Superior temporal gyrus (tissue), 1 donor: ENCODE data around the gene FAM241B.

Experiments
- DNase-seq: peaks from one replicate; pipeline ENCODE4 v3.0.0-alpha.2; 2016; ENCODE audit errors: extremely low spot score

FAM241B gene, protein sequence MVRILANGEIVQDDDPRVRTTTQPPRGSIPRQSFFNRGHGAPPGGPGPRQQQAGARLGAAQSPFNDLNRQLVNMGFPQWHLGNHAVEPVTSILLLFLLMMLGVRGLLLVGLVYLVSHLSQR

DNA sequence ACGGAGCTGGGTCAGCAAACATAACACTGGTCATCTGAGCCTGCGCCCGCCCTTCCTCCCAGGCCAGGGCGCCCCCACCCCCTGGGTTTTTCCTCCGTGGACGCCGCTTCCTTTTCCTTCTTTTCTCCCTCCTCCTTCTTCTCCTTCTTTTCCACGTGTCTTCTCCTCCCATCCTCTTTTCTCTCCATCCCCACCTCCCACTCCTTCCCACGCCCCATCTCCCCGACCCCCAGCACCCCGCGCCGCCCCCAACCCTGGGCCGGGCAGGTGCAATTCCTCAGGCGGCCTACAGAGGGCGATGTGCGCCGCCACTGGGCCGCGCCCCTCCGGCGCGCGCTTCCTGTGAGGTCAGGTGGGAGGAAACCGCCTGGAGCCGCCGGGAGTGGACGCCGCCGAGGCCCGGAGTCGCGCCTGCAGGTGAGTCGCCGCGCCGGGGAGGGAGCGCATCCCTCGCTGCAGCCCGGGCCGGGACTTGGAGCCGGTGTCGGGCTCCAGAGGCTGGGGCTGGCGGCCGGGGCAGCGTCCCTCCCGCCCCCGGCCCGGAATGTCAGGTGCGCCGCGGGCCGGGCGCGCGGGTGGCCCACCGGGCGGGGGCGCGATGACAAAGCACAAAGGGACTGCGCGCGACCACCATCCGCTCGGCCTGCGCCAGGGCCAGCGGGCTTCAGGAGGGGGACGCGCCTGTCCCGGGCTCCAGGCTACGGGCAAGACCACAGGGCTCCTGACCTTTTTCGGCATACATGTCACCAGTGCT, at the start of gene FAM241B:
Gene FAM241B, plus strand, starts transcription at position 351 of the 754 bp plus-strand sequence. CDS start 1,497 bp downstream, outside the sequence.
- no peak for DNase-seq

DNA sequence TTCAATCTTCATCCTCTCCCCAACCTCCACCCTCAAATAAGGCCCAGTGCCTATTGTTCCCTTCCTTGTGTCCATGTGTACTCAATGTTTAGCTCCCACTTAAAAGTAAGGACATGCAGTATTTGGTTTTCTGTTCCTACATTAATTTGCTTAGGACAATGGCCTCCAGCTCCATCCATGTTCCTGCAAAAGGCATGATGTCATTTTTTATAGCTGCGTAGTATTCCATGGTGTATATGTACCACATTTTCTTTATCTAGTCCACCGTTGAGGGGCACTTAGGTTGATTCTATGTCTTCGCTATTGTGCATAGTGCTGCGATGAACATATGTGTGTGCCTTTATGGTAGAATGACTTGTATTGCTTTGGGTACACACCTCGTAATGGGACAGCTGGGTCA, 49.6 kb upstream of the FAM241B start:
- DNase-seq, result no peak

DNA sequence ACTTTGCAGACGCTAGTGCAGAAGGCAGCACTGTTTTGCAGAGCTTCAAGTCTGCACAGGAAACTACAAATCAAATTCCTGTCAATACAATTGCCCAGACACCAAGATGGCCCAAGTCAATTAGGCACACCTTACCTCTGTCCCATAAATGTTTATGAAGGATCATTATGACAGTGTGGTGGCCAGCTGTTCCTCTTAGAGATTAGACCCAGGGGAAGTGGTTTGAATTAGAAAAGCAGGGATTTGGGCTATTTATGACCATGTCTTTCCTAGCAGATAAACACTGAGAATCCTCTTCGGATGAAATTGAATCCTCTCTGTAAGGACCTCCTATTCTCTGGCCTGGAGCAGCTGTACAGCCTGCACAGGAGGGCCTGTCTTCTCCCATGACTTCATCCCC, 46.9 kb upstream of the FAM241B start:
- DNase-seq, result no peak

DNA sequence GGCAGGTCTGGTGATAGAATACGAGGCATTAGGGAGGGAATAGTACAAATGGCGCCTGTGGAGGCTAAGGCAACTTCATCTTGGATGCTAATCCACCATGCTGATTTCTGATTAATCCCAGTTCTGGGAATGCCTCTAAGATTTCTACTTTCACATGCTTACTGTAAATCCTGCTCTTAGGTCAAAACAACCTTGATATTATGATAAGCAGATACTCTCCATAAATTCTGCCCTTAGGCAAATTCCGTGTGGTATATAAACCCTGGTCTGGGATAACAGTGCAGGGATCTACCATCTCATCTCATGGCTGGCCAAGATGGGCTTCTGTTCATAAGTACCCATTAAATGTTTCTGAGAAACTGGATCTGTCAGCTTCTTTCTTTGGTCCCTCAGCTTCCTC, 45.4 kb upstream of the FAM241B start:
- no peak for DNase-seq

DNA sequence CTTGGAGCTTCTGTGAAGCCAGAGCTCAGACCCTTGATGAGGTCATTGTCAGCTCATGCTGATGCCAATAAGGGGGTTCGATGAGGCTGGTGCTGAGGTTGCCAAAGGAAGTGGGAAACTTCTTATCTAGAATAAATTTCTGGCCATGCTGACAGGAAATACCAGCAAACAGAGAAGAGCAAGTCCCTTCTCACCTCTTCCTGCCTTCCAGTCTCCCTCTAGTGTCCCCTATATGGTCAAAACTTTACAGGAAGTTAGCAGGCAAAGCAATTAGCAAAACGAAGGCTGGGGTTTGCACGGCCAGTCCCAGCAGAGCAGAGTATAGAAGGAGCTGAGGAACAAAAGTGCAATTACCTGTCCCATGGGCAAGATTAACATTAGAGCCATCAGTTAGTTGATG, 41.7 kb upstream of the FAM241B start:
- no peak for DNase-seq

DNA sequence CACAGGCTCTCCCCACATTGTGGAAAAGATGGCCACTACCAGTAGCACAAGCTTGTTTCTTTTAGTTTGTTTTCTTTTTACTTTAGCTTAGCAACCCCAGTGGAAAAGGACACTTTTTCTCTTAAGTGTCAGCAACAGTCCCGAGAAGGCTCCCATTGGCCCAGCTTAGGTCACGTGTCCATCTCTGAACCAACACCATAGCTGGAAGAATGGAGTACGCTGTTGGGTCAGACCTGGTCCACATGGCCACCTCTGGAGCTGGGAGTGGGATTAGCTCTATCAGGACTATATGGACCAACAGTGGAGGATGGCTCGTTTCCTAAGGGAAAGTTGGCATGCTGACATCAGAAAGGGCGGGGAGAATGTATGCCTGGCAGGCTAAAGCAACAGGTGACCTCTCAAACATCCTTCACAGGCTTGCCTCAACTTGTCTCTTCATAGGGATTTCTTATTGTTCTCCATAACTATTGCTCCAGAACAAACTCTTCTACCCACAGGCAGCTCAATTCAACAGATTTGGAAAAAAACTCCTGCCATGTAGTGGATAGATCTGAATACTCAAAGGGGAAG, 29.2 kb upstream of the FAM241B start:
- DNase-seq, result no peak

DNA sequence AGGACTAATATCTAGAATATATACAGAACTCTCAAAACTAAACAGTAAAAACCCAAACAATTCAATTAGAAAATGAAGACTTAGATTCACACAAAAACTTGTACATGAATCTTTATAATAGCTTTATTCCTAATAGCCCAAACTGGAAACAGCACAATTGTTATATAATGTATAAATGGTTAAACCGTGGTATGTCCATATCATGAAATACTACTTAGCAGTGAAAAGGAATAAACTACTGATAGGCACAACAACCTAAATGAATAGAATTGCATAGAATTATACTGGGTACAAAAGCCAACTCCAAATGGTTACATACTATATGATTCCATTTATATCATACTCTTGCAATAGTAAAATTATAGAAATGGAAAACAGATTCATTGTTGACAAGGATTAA, 21.0 kb upstream of the FAM241B start:
- no peak for DNase-seq

DNA sequence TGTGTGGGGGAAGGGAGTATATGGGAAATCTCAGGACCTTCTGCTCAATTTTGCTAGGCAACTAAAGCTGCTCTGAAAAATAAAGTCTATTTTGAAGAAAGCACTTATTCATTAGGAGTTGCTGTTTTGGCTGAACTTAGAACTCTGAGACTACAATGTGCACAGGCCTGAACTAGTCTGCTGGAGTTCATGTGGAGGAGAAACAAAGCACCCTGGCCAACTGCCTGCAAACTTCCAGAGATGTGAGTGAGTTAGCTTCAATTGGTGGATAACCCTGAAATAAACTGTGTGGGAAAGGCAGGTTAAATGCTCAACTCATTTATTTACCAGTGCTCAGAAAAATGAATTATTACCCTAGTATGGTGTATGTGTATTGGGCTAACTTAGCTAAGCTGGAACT, 17.3 kb upstream of the FAM241B start:
- DNase-seq, result no peak

DNA sequence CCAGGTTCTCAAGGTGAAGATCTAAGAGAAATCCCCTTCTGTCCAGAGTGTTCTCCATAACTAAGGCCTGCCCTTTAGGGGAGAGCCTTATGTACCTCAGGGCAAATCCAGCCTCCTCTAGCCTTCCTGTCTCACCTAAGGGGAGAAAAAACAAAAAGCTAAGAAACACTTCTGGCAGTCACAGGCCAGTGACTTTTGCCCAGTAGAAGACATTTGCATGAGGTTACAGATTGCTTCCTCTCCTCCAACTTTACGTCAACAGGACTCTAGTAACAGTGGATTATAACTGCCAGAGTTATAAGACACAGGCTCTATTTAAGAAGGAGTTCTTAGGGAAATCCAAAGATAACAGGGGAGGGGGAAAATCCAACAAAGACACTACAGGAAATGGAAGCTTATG, 15.9 kb upstream of the FAM241B start:
- DNase-seq, result no peak

DNA sequence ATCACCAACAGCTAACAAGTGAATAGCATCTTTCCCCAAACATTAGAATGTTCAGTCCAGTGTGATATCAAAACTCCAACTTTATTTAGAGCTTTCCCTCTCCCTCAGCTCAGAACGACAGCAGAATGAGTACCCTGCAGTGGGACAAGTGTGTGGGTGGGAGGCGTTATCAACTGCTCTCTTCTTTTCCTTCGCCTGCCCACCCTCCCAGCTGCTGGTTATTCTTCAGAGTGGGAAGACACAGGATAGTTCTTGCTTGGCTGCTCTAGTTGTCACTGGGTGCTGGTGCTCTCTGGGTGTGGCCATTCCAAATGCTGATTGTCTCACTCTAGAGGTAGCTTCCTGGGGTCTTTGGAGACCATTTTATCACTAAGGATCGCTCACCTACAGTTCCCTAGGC, 13.7 kb upstream of the FAM241B start:
- DNase-seq, result peak; percentile 29

DNA sequence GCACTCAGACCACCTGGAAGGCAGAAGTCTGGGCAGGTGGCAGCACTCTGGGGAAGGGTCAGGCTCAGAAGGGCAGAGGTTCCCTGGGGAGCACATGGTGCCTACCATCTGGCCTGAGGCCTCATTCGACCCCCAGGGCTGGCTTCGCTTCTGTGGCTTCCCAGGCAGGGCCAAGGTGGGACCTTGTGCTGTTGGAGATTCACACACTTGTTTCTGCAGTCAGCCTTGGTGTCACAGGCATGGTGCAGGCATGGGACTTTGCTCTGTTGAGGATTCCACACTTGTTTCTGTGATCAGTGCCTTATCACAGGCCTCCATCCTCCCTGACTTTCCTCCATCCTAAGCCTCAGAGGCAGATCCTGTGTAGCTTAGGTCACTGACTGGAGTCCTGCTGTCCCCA, 11.3 kb upstream of the FAM241B start:
- DNase-seq, result no peak

DNA sequence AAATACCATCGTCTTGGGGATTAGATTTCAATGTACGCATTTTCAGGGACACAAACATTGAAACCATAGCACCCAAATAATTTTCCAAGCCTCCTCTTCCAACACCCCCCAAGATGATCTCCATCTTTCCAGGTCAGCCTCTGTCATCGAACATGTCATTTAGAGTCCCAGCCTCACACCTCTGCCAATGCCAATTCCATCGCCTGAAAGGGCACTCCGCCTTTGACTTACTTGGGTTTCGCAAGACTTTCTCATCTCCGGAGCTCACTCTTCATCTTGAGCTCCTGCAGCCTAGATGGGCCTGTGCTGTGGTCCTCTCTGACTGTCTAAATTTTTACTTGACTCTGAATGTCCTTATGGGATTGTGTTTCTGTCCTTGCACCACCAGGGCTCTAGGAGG, 10.4 kb upstream of the FAM241B start:
- no peak for DNase-seq

DNA sequence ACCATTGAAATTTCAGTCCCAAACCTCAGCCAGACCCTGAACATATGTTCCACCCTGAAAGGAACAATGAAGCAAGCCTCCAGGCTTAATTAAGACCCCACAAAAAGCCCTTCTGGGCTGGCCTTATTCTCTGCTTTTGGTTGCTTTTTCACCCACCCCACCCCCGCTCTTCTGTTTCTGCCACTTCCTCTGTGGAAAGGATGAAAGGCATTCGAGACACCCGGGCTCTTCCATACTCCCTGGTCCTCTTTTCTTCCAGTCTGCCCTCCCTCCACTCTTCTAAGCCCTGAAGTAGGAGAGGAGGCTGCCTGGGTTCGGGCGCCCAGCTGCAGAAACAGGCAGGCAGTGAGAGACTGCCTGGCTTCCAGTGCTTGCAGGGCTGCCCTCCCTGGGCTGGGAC, 9.4 kb upstream of the FAM241B start:
- DNase-seq, result no peak

DNA sequence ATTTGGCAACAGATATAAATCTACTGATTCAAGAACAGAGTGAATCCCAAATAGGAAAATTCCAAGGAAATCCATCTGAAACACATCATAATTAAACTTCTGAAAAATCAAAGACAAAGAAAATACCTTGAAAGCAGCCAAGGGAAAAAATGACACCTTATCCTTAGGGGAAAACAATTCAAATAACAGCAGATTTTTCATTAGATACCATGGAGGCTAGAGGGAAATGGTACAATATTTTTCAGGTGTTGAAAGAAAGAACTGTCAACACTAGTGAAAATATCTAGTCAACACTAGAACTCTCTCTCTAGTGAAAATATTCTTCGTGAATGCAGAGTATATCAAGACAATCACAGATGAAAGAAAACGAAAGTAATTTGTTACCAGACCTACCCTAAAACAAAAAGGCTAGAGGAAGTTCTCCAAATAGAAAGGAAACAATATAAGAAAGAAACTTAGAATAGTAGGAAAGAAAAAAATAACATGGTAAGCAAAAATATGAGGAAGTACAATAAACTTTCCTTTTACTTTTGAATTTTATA, 5.7 kb upstream of the FAM241B start:
- DNase-seq, result no peak

DNA sequence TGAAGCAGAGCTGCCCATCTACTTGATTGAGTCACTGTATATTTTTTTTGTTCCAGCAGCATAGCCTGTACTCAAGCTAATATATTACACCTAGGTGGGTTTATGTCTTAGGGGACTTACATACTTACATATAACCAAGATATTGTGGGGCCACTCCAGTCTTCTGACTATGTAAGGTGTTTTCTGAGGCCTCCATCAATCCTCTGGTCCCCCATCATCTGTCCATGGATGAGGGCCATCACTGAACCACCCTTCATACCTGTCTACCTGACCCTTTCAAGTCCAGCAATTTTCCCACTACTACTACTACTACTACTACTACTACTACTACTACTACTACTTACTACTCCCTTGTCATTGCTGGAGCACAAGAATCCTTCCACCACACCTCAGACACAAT, 3.2 kb upstream of the FAM241B start:
- DNase-seq, result no peak

DNA sequence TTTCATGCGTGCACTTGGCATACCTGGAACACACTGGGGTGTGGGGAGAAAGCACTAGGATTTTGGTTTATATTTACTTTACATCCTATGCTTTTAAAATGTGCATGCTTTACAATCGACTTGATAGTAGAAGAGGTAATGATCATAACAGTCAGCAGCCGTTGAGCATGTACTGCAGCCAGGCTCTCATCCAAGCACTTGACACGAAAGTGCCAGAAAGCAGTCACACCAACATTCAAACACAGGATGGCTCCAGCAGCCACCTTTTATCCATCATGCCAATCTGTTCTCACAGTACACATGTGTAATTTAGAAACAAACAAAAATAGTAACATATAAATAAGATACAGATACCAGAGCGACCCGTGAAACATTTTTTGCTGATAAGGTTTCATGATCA, 1.2 kb upstream of the FAM241B start:
- DNase-seq, result no peak

DNA sequence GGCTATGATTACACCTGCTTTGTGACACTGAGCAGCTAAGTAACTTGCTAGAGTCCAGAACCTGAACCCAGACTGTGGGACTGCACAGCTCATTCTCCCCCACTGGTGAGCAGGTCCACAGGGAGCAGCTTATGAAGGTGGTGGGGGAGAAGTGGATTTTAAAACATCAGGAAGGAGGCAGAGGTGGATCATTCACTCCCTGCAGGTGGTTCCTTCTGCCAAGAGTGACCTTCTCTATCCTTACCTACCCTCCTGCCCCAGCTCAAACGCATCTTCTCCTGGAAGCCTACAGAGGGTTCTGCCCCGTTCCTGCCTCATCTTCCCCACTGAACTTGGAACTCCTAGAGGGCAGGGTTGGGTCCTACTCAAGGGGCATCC, 539 bp upstream of the FAM241B start:
- no peak for DNase-seq

DNA sequence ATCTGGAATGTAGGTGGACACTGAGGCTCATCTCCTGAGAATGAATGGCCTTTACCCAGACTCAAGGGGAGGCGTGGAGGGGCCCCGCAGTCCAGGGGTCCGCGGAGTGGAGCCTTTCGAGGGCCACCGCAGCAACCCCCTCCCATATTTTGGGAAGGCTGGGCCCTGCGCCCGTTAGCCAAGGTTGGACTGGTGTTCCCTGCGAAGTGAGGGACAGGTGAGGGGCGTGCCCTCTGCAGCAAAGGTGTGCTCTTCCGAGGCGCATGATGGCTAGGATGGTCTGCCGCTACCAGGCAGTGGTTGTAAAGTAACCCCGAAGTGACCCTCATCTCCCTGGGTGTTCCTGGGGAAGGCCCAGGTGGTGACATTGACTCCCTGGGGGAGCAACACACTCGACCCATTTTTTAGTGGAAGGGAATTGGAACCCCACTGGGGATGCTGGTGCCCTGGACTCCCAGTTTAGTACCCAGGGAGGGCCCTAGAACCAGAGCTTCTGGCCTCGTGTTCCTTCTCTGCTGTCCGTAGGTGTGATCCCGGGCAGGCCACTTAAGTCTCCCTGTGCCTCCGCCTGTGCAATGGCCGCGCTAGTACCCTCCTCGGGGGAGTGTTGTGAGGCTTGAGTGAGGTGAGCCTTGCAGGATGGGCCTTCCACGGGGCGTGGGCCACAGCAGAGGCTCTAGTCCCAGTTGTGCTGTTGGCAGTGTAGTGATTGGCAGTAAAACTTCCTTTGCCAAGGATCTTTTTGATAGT, 779 bp downstream of the FAM241B start:
- DNase-seq, result no peak

DNA sequence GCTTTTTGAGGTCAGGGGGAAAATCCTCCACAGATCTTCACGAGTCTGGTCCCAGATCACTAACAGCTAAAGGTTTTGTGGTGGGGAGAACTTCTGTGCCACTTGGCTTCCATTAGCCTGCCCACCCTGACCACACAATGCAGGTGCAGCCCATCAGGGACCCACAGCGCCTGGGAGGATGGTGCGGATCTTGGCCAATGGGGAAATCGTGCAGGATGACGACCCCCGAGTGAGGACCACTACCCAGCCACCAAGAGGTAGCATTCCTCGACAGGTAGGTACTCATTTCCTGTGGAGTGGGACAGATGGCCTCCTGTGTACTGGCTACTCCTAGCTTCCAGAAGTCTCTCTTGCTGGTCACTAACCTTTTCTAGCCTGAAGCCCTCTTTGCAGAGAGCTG, 1.5 kb downstream of the FAM241B start:
- DNase-seq, result no peak

DNA sequence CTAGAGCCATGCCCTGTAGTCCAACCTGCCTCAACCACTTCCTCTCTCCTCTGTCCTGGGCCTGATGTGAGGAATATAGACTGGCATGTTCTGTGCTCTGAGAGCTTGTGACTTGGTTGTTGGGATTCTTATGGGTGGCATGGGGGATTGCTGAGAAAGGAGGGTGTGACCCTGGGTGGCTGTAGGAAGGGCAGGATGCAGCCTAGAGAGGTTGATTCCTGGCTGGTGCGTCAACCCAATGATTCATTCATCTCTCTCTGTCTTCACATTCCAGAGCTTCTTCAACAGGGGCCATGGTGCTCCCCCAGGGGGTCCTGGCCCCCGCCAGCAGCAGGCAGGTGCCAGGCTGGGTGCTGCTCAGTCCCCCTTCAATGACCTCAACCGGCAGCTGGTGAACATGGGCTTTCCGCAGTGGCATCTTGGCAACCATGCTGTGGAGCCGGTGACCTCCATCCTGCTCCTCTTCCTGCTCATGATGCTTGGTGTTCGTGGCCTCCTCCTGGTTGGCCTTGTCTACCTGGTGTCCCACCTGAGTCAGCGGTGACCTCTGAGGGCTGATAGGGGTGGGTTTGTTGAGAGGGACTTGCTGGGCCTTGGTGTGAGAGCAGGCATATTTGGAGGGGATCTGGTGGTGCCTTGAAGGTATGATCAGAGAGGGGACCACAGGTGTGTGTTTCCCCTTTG, 2.6 kb downstream of the FAM241B start:
- no peak for DNase-seq

DNA sequence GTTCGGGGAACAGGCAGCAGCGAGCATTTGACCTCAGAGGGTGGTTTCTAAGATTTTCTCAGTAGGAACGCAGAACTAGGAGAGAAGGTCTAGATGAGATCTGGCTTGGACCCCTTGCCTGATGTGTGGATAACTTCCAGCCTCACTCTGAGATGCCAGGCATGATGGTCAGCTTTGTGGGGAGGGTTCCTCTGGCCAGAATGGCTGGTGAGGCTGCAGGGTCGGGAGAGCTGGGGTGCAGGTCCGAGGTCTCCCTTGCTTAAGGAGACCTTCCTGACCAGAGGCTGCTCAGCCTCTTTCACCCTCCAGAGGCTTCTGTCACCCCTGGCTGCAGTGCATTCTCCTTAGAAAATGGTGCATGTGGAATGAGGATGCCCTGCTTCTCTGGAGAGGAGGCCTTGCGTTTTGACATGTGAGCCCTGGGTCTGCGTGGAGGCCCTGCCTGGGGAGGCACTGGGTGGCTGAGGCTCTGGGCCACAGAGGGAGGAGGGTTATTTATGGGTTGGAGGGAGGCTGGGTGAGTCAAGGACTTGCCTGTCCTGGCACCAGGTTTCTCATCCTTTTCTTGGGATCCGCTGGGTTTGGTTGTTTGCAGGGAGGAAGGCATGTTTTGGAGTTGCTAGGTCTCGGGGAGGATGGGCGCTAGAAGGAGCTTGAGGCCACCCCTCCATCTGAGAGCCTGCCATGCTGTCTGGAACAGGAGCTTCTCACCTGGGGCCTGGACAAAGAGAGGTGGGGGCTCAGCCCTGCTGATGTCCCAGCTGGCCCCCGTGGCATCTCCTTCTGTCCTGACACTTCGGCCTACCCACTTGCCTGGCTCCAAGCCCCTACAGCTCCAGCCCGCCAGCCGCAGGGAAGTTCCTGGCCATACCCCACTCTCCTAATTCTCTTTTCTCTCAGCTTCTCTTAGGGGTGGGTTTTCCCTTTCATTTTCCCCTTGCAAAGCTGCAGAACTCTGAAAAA, 3.9 kb downstream of the FAM241B start:
- DNase-seq, result no peak
